GM12873 (cell line): ENCODE measurements around the gene SASS6.

Experiments
- CTCF ChIP-seq: IDR thresholded peaks from 2 replicates; pipeline ENCODE4 v1.5.1; 2012; ENCODE audit warnings: low read depth, mild to moderate bottlenecking, moderate library complexity, low read length, control low read depth; ENCODE audit not compliant: insufficient read depth; ENCODE audit errors: missing control alignments

Gene SASS6

GRCh38 chr1:100087396-100087795, 45.3 kb downstream of the SASS6 start:
- TF ChIP-seq CTCF = no peak

GRCh38 chr1:100080331-100080730, 52.4 kb downstream of the SASS6 start:
- TF ChIP-seq CTCF = no peak

GRCh38 chr1:100077531-100077930, 55.2 kb downstream of the SASS6 start:
- no peak for TF ChIP-seq CTCF

- TF ChIP-seq CTCF = no peak
Measured at GRCh38 chr1:100076744-100077143, 56.0 kb downstream of the SASS6 start.

- no peak for TF ChIP-seq CTCF
Measured at GRCh38 chr1:100076319-100076718, 56.4 kb downstream of the SASS6 start.

GRCh38 chr1:100075773-100076172, 57.0 kb downstream of the SASS6 start:
- TF ChIP-seq CTCF = no peak

- no peak for TF ChIP-seq CTCF
Measured at GRCh38 chr1:100074604-100075395, 57.9 kb downstream of the SASS6 start.
